Measurements from ENCODE around the gene EFCAB14.
"Not testable (repeated sequence)": the region's sequence is repeated elsewhere in the genome, so short reads cannot be mapped to it uniquely, and the experiment has no call there.

EFCAB14 gene

GRCh38 chr1:46686255-46686654 lies 32.7 kb downstream of the EFCAB14 start:
- no peak for DNase-seq (ENCODE audit: low spot score)

- DNase-seq (ENCODE audit: low spot score), result no peak
Measured at GRCh38 chr1:46684670-46685069, 34.2 kb downstream of the EFCAB14 start.

- DNase-seq (ENCODE audit: low spot score), result no peak
Measured at GRCh38 chr1:46682064-46682463, 36.9 kb downstream of the EFCAB14 start.

- no peak for DNase-seq (ENCODE audit: low spot score)
Measured at GRCh38 chr1:46681333-46682034, 37.4 kb downstream of the EFCAB14 start.

GRCh38 chr1:46679789-46680573 lies 38.9 kb downstream of the EFCAB14 start:
- no peak for DNase-seq (ENCODE audit: low spot score)

- no peak for DNase-seq (ENCODE audit: low spot score)
Measured at GRCh38 chr1:46677339-46677738, 41.6 kb downstream of the EFCAB14 start.

- DNase-seq (ENCODE audit: low spot score), result no peak
Measured at GRCh38 chr1:46676531-46676930, 42.4 kb downstream of the EFCAB14 start.

- no peak for DNase-seq (ENCODE audit: low spot score)
Measured at GRCh38 chr1:46675549-46676314, 43.2 kb downstream of the EFCAB14 start.

- DNase-seq (ENCODE audit: low spot score), result no peak
Measured at GRCh38 chr1:46673749-46674182, 45.1 kb downstream of the EFCAB14 start.

- no peak for DNase-seq (ENCODE audit: low spot score)
Measured at GRCh38 chr1:46672696-46673095, 46.2 kb downstream of the EFCAB14 start.

GRCh38 chr1:46671554-46671953 lies 47.4 kb downstream of the EFCAB14 start, which contains the start of gene TEX38:
TSS of gene TEX38 (plus strand) at chr1:46671854. CDS start at chr1:46671935, 81 bp downstream.
- DNase-seq (ENCODE audit: low spot score), result no peak

- DNase-seq (ENCODE audit: low spot score), result no peak
Measured at GRCh38 chr1:46670134-46670533, 48.8 kb downstream of the EFCAB14 start.

- peak; percentile 85 for DNase-seq (ENCODE audit: low spot score)
Measured at GRCh38 chr1:46667782-46668760, 50.8 kb downstream of the EFCAB14 start, which contains the start of gene ATPAF1. TSS of gene ATPAF1 (minus strand) at chr1:46668364. CDS start at chr1:46668322, 42 bp downstream.

GRCh38 chr1:46665983-46666382 lies 52.9 kb downstream of the EFCAB14 start:
- no peak for DNase-seq (ENCODE audit: low spot score)

GRCh38 chr1:46662919-46663318 lies 56.0 kb downstream of the EFCAB14 start:
- DNase-seq (ENCODE audit: low spot score), result not testable (repeated sequence)

- DNase-seq (ENCODE audit: low spot score), result not testable (repeated sequence)
Measured at GRCh38 chr1:46660116-46660515, 58.8 kb downstream of the EFCAB14 start.

- DNase-seq (ENCODE audit: low spot score), result no peak
Measured at GRCh38 chr1:46659307-46659870, 59.5 kb downstream of the EFCAB14 start.

GRCh38 chr1:46657775-46658174 lies 61.1 kb downstream of the EFCAB14 start:
- no peak for DNase-seq (ENCODE audit: low spot score)

GRCh38 chr1:46656643-46657042 lies 62.3 kb downstream of the EFCAB14 start:
- no peak for DNase-seq (ENCODE audit: low spot score)

GRCh38 chr1:46655848-46656247 lies 63.1 kb downstream of the EFCAB14 start:
- no peak for DNase-seq (ENCODE audit: low spot score)

GRCh38 chr1:46654698-46655097 lies 64.2 kb downstream of the EFCAB14 start:
- DNase-seq (ENCODE audit: low spot score), result not testable (repeated sequence)
